Measurements from ENCODE around the gene PRKCH. TPM values are rescaled to one million over a fixed set of nuclear protein-coding genes. Genes with fewer than 3 reads are reported as not detected.
A peak's percentile ranks its signal among the peaks of the same experiment; 100 is the strongest.

The PRKCH gene
- total RNA-seq, 4 donors from 2014 or later: 17.9 to 28.7 (median 25.0) TPM

DNA sequence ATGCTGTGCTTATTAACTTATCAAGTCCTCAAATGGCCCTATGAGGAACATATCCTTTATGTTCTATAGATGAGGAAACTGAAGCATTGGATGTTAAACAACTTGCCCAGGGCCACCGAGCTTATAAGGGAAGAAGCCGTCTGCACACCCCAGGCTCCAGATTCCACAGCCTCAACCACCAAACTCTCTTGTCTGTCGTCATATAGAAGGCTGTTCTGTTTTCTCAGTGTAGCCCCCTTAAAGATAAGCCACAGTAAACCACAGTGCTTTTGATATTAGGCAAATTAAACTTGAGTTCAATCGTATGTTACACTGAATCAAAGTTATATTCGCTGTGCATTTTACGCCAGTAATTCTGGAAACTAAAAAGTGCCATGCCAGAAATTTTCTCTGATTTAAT, 116.7 kb downstream of the PRKCH start:
- H3K27ac ChIP-seq: peak overlapping the region in 1 of 4 donors; percentile 15
- 79 to 90% methylated on average over 6 of the region's 6 CpGs for WGBS, 2 donors (ENCODE audit: low coverage in 1 of 2)
- H3K27me3 ChIP-seq: peaks cover 4% of the 10 kb centered on the region

GRCh38 chr14:61438497-61438859, 117.1 kb downstream of the PRKCH start:
- Histone ChIP-seq H3K36me3 (no peaks in the 10 kb centered on the region), H3K9me3 (no peaks in the 10 kb centered on the region), H3K27me3 (peaks cover 4% of the 10 kb centered on the region), H3K4me1 (peaks cover 0 to 22% (median 5%) of the 10 kb centered on the region in 3 donors), H3K27ac (peak overlapping the region in 2 of 4 donors; percentile 15 to 23), H3K4me3 (no peak overlapping the region)
- no peak for TF ChIP-seq POLR2AphosphoS5 (IDR thresholded peaks at IDR 0.05)
- TF ChIP-seq EP300 (IDR thresholded peaks at IDR 0.05): no peak
- TF ChIP-seq POLR2A (IDR thresholded peaks at IDR 0.05): no peak
- TF ChIP-seq CTCF (IDR thresholded peaks at IDR 0.05): no peak
- WGBS, 2 donors (ENCODE audit: low coverage in 1 of 2): 39 to 58% methylated on average over 2 of the region's 2 CpGs
- peak; percentile 67 for ATAC-seq

More for the DNA sequence above, 116.7 kb downstream of the PRKCH start:
- Histone ChIP-seq H3K36me3 (no peaks in the 10 kb centered on the region), H3K9me3 (no peaks in the 10 kb centered on the region), H3K4me3 (no peak overlapping the region), H3K4me1 (peaks cover 0 to 22% (median 5%) of the 10 kb centered on the region in 3 donors)
- ATAC-seq: no peak
- TF ChIP-seq EP300 (IDR thresholded peaks at IDR 0.05): no peak
- TF ChIP-seq POLR2AphosphoS5 (IDR thresholded peaks at IDR 0.05): no peak
- no peak for TF ChIP-seq CTCF (IDR thresholded peaks at IDR 0.05)
- no peak for TF ChIP-seq POLR2A (IDR thresholded peaks at IDR 0.05)

GRCh38 chr14:61438860-61439765, 117.7 kb downstream of the PRKCH start:
- H3K4me3 ChIP-seq: no peak overlapping the region
- ATAC-seq: peak; percentile 77
- H3K9me3 ChIP-seq: no peaks in the 10 kb centered on the region
- peaks cover 4% of the 10 kb centered on the region for H3K27me3 ChIP-seq
- H3K36me3 ChIP-seq: no peaks in the 10 kb centered on the region
- 38 to 47% methylated on average over 11 to 12 of the region's 12 CpGs for WGBS, 2 donors (ENCODE audit: low coverage in 1 of 2)
- peaks cover 0 to 22% (median 5%) of the 10 kb centered on the region in 3 donors for H3K4me1 ChIP-seq
- peak overlapping the region in 2 of 4 donors; percentile 15 to 23 for H3K27ac ChIP-seq
- TF ChIP-seq POLR2AphosphoS5 (IDR thresholded peaks at IDR 0.05): no peak
- no peak for TF ChIP-seq CTCF (IDR thresholded peaks at IDR 0.05)
- TF ChIP-seq EP300 (IDR thresholded peaks at IDR 0.05): no peak
- no peak for TF ChIP-seq POLR2A (IDR thresholded peaks at IDR 0.05)

DNA sequence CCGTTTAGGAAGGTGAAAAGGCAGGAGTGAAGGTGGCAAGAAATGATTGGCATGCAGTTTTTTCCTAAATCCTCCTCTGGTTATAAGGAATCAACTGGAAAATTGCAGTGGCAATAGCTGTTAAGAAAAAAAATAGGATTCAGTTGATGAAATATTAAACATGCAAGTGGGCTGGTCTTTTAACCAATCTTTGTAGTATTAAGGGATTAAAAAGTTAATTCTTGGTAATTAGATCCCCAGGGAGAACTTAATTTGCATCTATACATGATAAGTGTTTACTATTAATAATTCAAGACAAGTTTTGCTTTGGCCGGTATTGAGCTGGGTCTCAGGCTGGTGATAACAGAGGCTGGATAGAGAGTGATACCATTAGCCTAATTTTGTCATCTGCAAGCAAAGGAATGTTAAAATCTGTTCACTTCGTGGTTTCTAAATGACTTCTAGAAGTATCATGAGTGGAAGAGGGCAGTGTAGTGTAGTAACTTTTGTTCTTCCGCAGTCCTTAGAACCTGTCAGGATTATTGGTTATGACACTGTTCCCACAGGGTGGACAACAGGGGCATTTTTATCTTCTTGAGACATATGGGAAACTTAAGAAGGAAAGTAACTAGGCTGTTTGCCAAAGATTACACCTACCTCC, 118.5 kb downstream of the PRKCH start:
- Histone ChIP-seq H3K36me3 (no peaks in the 10 kb centered on the region), H3K4me3 (no peak overlapping the region), H3K4me1 (peaks cover 0 to 22% (median 5%) of the 10 kb centered on the region in 3 donors), H3K27ac (no peak overlapping the region), H3K9me3 (no peaks in the 10 kb centered on the region), H3K27me3 (peaks cover 4% of the 10 kb centered on the region)
- TF ChIP-seq POLR2A (IDR thresholded peaks at IDR 0.05) (no peak), EP300 (IDR thresholded peaks at IDR 0.05) (no peak)
- WGBS, 2 donors (ENCODE audit: low coverage in 1 of 2): 74 to 90% methylated on average over 4 of the region's 4 CpGs
- ATAC-seq: no peak

- peaks cover 0 to 14% (median 5%) of the 10 kb centered on the region in 3 donors for H3K4me1 ChIP-seq
- ATAC-seq: no peak
- no peaks in the 10 kb centered on the region for H3K9me3 ChIP-seq
- H3K27me3 ChIP-seq: peaks cover 10% of the 10 kb centered on the region
- TF ChIP-seq EP300 (IDR thresholded peaks at IDR 0.05): no peak
- TF ChIP-seq POLR2A (IDR thresholded peaks at IDR 0.05): no peak
- no peak for TF ChIP-seq POLR2AphosphoS5 (IDR thresholded peaks at IDR 0.05)
- no peak for TF ChIP-seq CTCF (IDR thresholded peaks at IDR 0.05)
- H3K27ac ChIP-seq: no peak overlapping the region
- no peak overlapping the region for H3K4me3 ChIP-seq
- WGBS, 2 donors (ENCODE audit: low coverage in 1 of 2): 81 to 89% methylated on average over 3 of the region's 3 CpGs
- no peaks in the 10 kb centered on the region for H3K36me3 ChIP-seq
Measured at GRCh38 chr14:61443481-61443880, 122.1 kb downstream of the PRKCH start.
